Articular chondrocyte of knee joint (primary cell): ENCODE measurements around the gene LCE2A. TPM values are rescaled to one million over a fixed set of nuclear protein-coding genes. Genes with fewer than 3 reads are reported as not detected.

Experiments
- total RNA-seq: library from RNA; depleted of rRNA; stranded (reverse); fragments of >200 nt; gene quantifications from 2 replicates; pipeline ENCODE4 v1.2.3, GENCODE V29; 2012

LCE2A gene
- not detected in 2 replicates for total RNA-seq

GRCh38 chr1:152697701-152698600, at the start of gene LCE2A:
Gene LCE2A, plus strand, starts transcription at chr1:152698345. Its CDS starts 557 bp downstream, at chr1:152698902.

GRCh38 chr1:152663098-152663497, 35.0 kb upstream of the LCE2A start, which contains the start of gene LCE2D:
Gene LCE2D, plus strand, starts transcription at chr1:152663380. Its CDS starts 726 bp downstream, at chr1:152664106.

GRCh38 chr1:152674983-152675382, 23.2 kb upstream of the LCE2A start, which contains the start of gene LCE2C:
Gene LCE2C, plus strand, starts transcription at chr1:152675279. Its CDS starts 737 bp downstream, at chr1:152676016.

GRCh38 chr1:152685823-152686222, 12.3 kb upstream of the LCE2A start, which contains the start of gene LCE2B:
Gene LCE2B, plus strand, starts transcription at chr1:152686123. Its CDS starts 721 bp downstream, at chr1:152686844.

GRCh38 chr1:152707860-152708259, 9.7 kb downstream of the LCE2A start, which contains the start of gene LCE4A:
Gene LCE4A, plus strand, starts transcription at chr1:152708160. Its CDS starts 916 bp downstream, at chr1:152709076.

Other genes with a start within 250 kb of the LCE2A start
- gene LCE5A, start 187.5 kb upstream of the LCE2A start, total RNA-seq: not detected in 2 replicates
- not detected in 2 replicates for gene CRCT1, start 183.9 kb upstream of the LCE2A start, total RNA-seq
- gene LCE3E, start 131.6 kb upstream of the LCE2A start, total RNA-seq: not detected in 2 replicates
- gene LCE3D, start 117.8 kb upstream of the LCE2A start, total RNA-seq: not detected in 2 replicates
- gene LCE3C, start 98.1 kb upstream of the LCE2A start, total RNA-seq: not detected in 2 replicates
- gene LCE3B, start 84.5 kb upstream of the LCE2A start, total RNA-seq: not detected in 2 replicates
- gene LCE3A, start 75.2 kb upstream of the LCE2A start, total RNA-seq: not detected in 2 replicates
- gene LCE2D, start 35.0 kb upstream of the LCE2A start, total RNA-seq: not detected in 2 replicates
- not detected in 2 replicates for gene LCE2C, start 23.1 kb upstream of the LCE2A start, total RNA-seq
- not detected in 2 replicates for gene LCE2B, start 12.2 kb upstream of the LCE2A start, total RNA-seq
- not detected in 2 replicates for gene LCE4A, start 9.8 kb downstream of the LCE2A start, total RNA-seq
- not detected in 2 replicates for gene KPRP, start 59.7 kb downstream of the LCE2A start, total RNA-seq
- not detected in 2 replicates for gene LCE1F, start 76.8 kb downstream of the LCE2A start, total RNA-seq
- gene LCE1E, start 87.9 kb downstream of the LCE2A start, total RNA-seq: not detected in 2 replicates
- gene LCE1D, start 98.4 kb downstream of the LCE2A start, total RNA-seq: not detected in 2 replicates
- gene LCE1C, start 108.3 kb downstream of the LCE2A start, total RNA-seq: not detected in 2 replicates
- gene LCE1B, start 113.6 kb downstream of the LCE2A start, total RNA-seq: not detected in 2 replicates
- not detected in 2 replicates for gene LCE1A, start 129.1 kb downstream of the LCE2A start, total RNA-seq
- gene LCE6A, start 144.5 kb downstream of the LCE2A start, total RNA-seq: not detected in 2 replicates
- not detected in 2 replicates for gene LCE7A, start 161.7 kb downstream of the LCE2A start, total RNA-seq
- not detected in 2 replicates for gene SMCP, start 180.0 kb downstream of the LCE2A start, total RNA-seq
- 0.11 TPM in 1 of 2 replicates, not detected in the other for gene IVL, start 210.2 kb downstream of the LCE2A start, total RNA-seq
- gene SPRR5, start 248.9 kb downstream of the LCE2A start, total RNA-seq: not detected in 2 replicates